Right lobe of liver (tissue), 4 donors: ENCODE results near the gene PSMD6.

ENCODE experiments used
- CTCF ChIP-seq, 4 donors: fragments of 200-600 bp in 3 of 4; fragments of 450-650 bp in 1 of 4; IDR thresholded peaks; one replicate each; pipeline versions ENCODE4 v1.5.1 to v1.8.0; 2016 to 2022; ENCODE audit warnings: antibody characterized with exemption in 4 of 4, mild to moderate bottlenecking in 2 of 4
- POLR2A ChIP-seq: fragments of 450-650 bp; IDR thresholded peaks from one replicate; pipeline ENCODE4 v1.6.1; 2017; ENCODE audit warnings: antibody characterized with exemption, mild to moderate bottlenecking
- donor health status: DM: no; HTN: no; CAD: no.
- donor health status: DM: no; HTN: no; CAD: no.
- donor health status: DM: no; HTN: yes; CAD: no.

- TF ChIP-seq CTCF (IDR thresholded peaks at IDR 0.05), result no peak
- TF ChIP-seq POLR2A, result no peak
Observed at GRCh38 chr3:64010199-64010598, 13.1 kb downstream of the PSMD6 start.
